Endothelial cell of umbilical vein (primary cell): ENCODE measurements around the gene TSPAN17. TPM values are rescaled to one million over a fixed set of nuclear protein-coding genes. Genes with fewer than 3 reads are reported as not detected.

Source experiments
- BruUV-seq: library from RNA; stranded (reverse); fragments of 400-500 nt; replicated peaks from 2 replicates; lab custom pipeline; 2021; lab: Mats Ljungman, UMichigan
- CTCF ChIA-PET: fragments of 300-600, 350-600 bp; sonication (Branson Sonifier 250); formaldehyde crosslinking; loops from one replicate; lab custom pipeline; 2021; ENCODE audit warnings: antibody characterized with exemption, inconsistent platforms; lab: Charles Lee
- POLR2A ChIA-PET: fragments of 300-600, 350-600 bp; sonication (Branson Sonifier 250); formaldehyde crosslinking; loops from one replicate; lab custom pipeline; 2021; ENCODE audit warnings: antibody characterized with exemption, inconsistent platforms; lab: Charles Lee
- DNase-seq: peaks from one replicate; pipeline ENCODE4 v3.0.0-alpha.2; 2011; ENCODE audit warnings: low read depth, low spot score
- FAIRE-seq: peaks from 2 replicates; lab custom pipeline; 2011; peaks lifted over from hg19 to GRCh38; lab: Jason Lieb, UNC
- H2AFZ ChIP-seq: 2 replicates; pipeline ENCODE4 v1.6.0; 2012; ENCODE audit warnings: low read depth, low read length, control low read depth, inconsistent platforms
- H3K27ac ChIP-seq: 2 replicates; pipeline ENCODE4 v1.5.1; 2011; ENCODE audit warnings: low read depth, mild to moderate bottlenecking, control low read depth, low read length, moderate library complexity; ENCODE audit not compliant: insufficient read depth
- H3K27me3 ChIP-seq, 2 experiments: 2 replicates each; pipeline versions ENCODE4 v1.6.0 to v1.6.1; 2011; ENCODE audit warnings: low read length in 2 of 2, mixed read lengths in 1 of 2; ENCODE audit not compliant: control insufficient read depth in 2 of 2, insufficient read depth in 2 of 2
- H3K36me3 ChIP-seq, 2 experiments: 2 replicates in 1 of 2; 3 replicates in 1 of 2; pipeline ENCODE4 v1.5.1; 2011; ENCODE audit warnings: low read length in 2 of 2, mild to moderate bottlenecking in 1 of 2, moderate library complexity in 1 of 2; ENCODE audit not compliant: control insufficient read depth in 2 of 2, insufficient read depth in 2 of 2; ENCODE audit errors: extremely low read depth in 1 of 2
- H3K4me1 ChIP-seq: 3 replicates; pipeline ENCODE4 v1.5.1; 2011; ENCODE audit warnings: mild to moderate bottlenecking, low read length; ENCODE audit not compliant: control insufficient read depth, insufficient read depth; ENCODE audit errors: extremely low read depth
- H3K4me2 ChIP-seq: 2 replicates; pipeline ENCODE4 v1.6.1; 2011; ENCODE audit warnings: low read length, control low read depth, mixed read lengths; ENCODE audit not compliant: insufficient read depth
- H3K4me3 ChIP-seq, 3 experiments: fragments of 200-600 bp in 1 of 3; sonication (generic), shearing (Covaris generic) in 1 of 3; replicated peaks in 1 of 3; 2 replicates each; pipeline ENCODE4 v1.5.1; 2011 to 2016; ENCODE audit warnings: control low read depth in 3 of 3, low read length in 3 of 3, mild to moderate bottlenecking in 2 of 3, inconsistent platforms in 1 of 3, low read depth in 1 of 3, moderate library complexity in 1 of 3; ENCODE audit not compliant: insufficient read depth in 1 of 3
- H3K79me2 ChIP-seq: 2 replicates; pipeline ENCODE4 v1.6.0; 2012; ENCODE audit warnings: low read length, inconsistent platforms; ENCODE audit not compliant: control insufficient read depth, insufficient read depth
- H3K9ac ChIP-seq: replicated peaks from 2 replicates; pipeline ENCODE3; 2011; ENCODE audit warnings: low read length, control low read depth; ENCODE audit not compliant: insufficient read depth; ENCODE audit errors: extremely low read depth
- H3K9me1 ChIP-seq: replicated peaks from 3 replicates; pipeline ENCODE4 v1.6.0; 2011; ENCODE audit warnings: mild to moderate bottlenecking, low read length; ENCODE audit not compliant: control insufficient read depth, insufficient read depth; ENCODE audit errors: extremely low read depth
- H3K9me3 ChIP-seq: replicated peaks from 2 replicates; pipeline ENCODE4 v1.5.1; 2012; ENCODE audit warnings: low read length, inconsistent platforms; ENCODE audit not compliant: control insufficient read depth, insufficient read depth
- H4K20me1 ChIP-seq: replicated peaks from 2 replicates; pipeline ENCODE3; 2011; ENCODE audit warnings: mild to moderate bottlenecking, low read length; ENCODE audit not compliant: control insufficient read depth, insufficient read depth; ENCODE audit errors: extremely low read depth
- EZH2 ChIP-seq: IDR thresholded peaks from 2 replicates; pipeline ENCODE4 v1.6.1; 2012; ENCODE audit warnings: borderline replicate concordance, low read depth, mild to moderate bottlenecking, moderate library complexity, low read length, inconsistent platforms; ENCODE audit not compliant: severe bottlenecking
- FOS ChIP-seq: IDR thresholded peaks from 2 replicates; pipeline ENCODE4 v1.6.1; 2011; ENCODE audit warnings: mild to moderate bottlenecking, low read length, moderate library complexity, borderline replicate concordance; ENCODE audit not compliant: insufficient read depth
- GATA2 ChIP-seq: IDR thresholded peaks from 2 replicates; pipeline ENCODE4 v1.7.0; 2011; ENCODE audit warnings: low read depth, mild to moderate bottlenecking, moderate library complexity, mixed read lengths, low read length; ENCODE audit not compliant: insufficient read length, insufficient read depth
- JUN ChIP-seq: IDR thresholded peaks from 2 replicates; pipeline ENCODE4 v1.6.1; 2011; ENCODE audit warnings: borderline replicate concordance, low read depth; ENCODE audit not compliant: insufficient read length, insufficient read depth
- MAX ChIP-seq: IDR thresholded peaks from 2 replicates; pipeline ENCODE4 v1.6.1; 2011; ENCODE audit not compliant: insufficient read depth, insufficient read length
- MYC ChIP-seq: IDR thresholded peaks from one replicate; pipeline ENCODE4 v1.6.1; 2011; ENCODE audit warnings: mild to moderate bottlenecking, low read depth, low read length
- POLR2A ChIP-seq: IDR thresholded peaks from 2 replicates; pipeline ENCODE4 v1.6.1; 2012; ENCODE audit warnings: low read depth, mild to moderate bottlenecking, control low read depth, low read length
- POLR2AphosphoS5 ChIP-seq: IDR thresholded peaks from 2 replicates; pipeline ENCODE4 v1.6.1; 2012; ENCODE audit warnings: low read depth, mild to moderate bottlenecking, control low read depth, low read length, moderate library complexity; ENCODE audit not compliant: insufficient read depth
- dilution Hi-C: fragments of 300-500 bp; cut with MboI; formaldehyde crosslinking; loops from one replicate; pipeline ENCODE4 v1.15.0; 2019; ENCODE audit warnings: low sequenced_read_pairs; ENCODE audit not compliant: extremely low pct_ligation_motif_present
- intact Hi-C: fragments of 100-400 bp; cut with micrococcal nuclease; formaldehyde crosslinking; loops from one replicate; pipeline ENCODE4 v1.10.0; 2022
- polyA plus RNA-seq, 4 experiments: library from polyadenylated mRNA; depleted of rRNA in 3 of 4; stranded (reverse) in 3 of 4; unstranded in 1 of 4; fragments of >200 nt; gene quantifications; 2 replicates each; pipeline versions ENCODE4 v1.2.1 to v1.2.3, GENCODE V29; 2011 to 2012; ENCODE audit warnings: missing spikeins in 1 of 4
- total RNA-seq: library from RNA; stranded (reverse); gene quantifications from 2 replicates; pipeline ENCODE4 v1.2.3, GENCODE V29; 2021
- TF ChIP-seq, protein P1 (sequence below), 2 donors: IDR thresholded peaks; 1 replicate in 1 of 2; 2 replicates in 1 of 2; pipeline ENCODE4 v1.5.1; 2011; ENCODE audit warnings: low read length in 2 of 2, mild to moderate bottlenecking in 2 of 2, moderate library complexity in 2 of 2, control low read depth in 1 of 2, inconsistent platforms in 1 of 2, low read depth in 1 of 2; ENCODE audit not compliant: insufficient read depth in 1 of 2; ENCODE audit errors: extremely low read depth in 1 of 2

TSPAN17 gene
- total and polyA plus RNA-seq, 2 donors (not counting 3 experiments of a cell fraction or from before 2014, with no cell fraction given), result 55.9 to 73.3 TPM

GRCh38 chr5:176670449-176670848, 23.2 kb downstream of the TSPAN17 start:
- no peak overlapping the region for H3K4me2 ChIP-seq
- H3K79me2 ChIP-seq, result no peaks in the 10 kb centered on the region
- no peaks in the 10 kb centered on the region for H3K9me1 ChIP-seq
- no peak for FAIRE-seq
- H3K27me3 ChIP-seq, result peaks cover 9 to 20% of the 10 kb centered on the region in 2 experiments
- intact Hi-C loops, result no loop called here
- H3K27ac ChIP-seq, result no peak overlapping the region
- ChIA-PET CTCF (interaction anchor here (1.2 to 3.3 kb wide), 3 partner anchors 10 to 12 kb away, joined by 3 to 41 read pairs (median 5); no protein-coding TSS in a partner anchor), POLR2A (no interaction called here)
- dilution Hi-C loops, result no loop called here
- H3K4me1 ChIP-seq, result no peaks in the 10 kb centered on the region
- BruUV-seq, result no TSS peak
- no peaks in the 10 kb centered on the region for H4K20me1 ChIP-seq
- H2AFZ ChIP-seq, result no peak overlapping the region
- no peak overlapping the region for H3K4me3 ChIP-seq
- no peak for TF ChIP-seq JUN
- no peak for TF ChIP-seq MAX
- H3K9ac ChIP-seq, result no peak overlapping the region
- DNase-seq, result no peak
- H3K9me3 ChIP-seq, result no peaks in the 10 kb centered on the region
- no peaks in the 10 kb centered on the region for H3K36me3 ChIP-seq

GRCh38 chr5:176671399-176671798, 24.1 kb downstream of the TSPAN17 start:
- CTCF ChIA-PET, result interaction anchor here (3.3 kb wide), 1 partner anchor 11 kb away, joined by 41 read pairs; no protein-coding TSS in a partner anchor
- TF ChIP-seq MYC (no peak), EZH2 (no peak), JUN (no peak), FOS (no peak), POLR2AphosphoS5 (no peak), MAX (no peak), POLR2A (no peak), GATA2 (no peak)
- TF ChIP-seq, protein P1, sequence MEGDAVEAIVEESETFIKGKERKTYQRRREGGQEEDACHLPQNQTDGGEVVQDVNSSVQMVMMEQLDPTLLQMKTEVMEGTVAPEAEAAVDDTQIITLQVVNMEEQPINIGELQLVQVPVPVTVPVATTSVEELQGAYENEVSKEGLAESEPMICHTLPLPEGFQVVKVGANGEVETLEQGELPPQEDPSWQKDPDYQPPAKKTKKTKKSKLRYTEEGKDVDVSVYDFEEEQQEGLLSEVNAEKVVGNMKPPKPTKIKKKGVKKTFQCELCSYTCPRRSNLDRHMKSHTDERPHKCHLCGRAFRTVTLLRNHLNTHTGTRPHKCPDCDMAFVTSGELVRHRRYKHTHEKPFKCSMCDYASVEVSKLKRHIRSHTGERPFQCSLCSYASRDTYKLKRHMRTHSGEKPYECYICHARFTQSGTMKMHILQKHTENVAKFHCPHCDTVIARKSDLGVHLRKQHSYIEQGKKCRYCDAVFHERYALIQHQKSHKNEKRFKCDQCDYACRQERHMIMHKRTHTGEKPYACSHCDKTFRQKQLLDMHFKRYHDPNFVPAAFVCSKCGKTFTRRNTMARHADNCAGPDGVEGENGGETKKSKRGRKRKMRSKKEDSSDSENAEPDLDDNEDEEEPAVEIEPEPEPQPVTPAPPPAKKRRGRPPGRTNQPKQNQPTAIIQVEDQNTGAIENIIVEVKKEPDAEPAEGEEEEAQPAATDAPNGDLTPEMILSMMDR (IDR thresholded peaks at IDR 0.05; ENCODE audit: extremely low read depth in 1 of 2, insufficient read depth in 1 of 2, low read depth in 1 of 2, low read length in 2 of 2), result no peak
- dilution Hi-C loops, result no loop called here
- Histone ChIP-seq H3K9me3 (no peaks in the 10 kb centered on the region), H3K4me3 (no peak overlapping the region), H3K27ac (no peak overlapping the region), H3K27me3 (peaks cover 9 to 16% of the 10 kb centered on the region in 2 experiments), H3K79me2 (no peaks in the 10 kb centered on the region), H3K4me1 (no peaks in the 10 kb centered on the region), H4K20me1 (no peaks in the 10 kb centered on the region), H3K4me2 (no peak overlapping the region), H3K9me1 (no peaks in the 10 kb centered on the region), H2AFZ (no peak overlapping the region), H3K36me3 (no peaks in the 10 kb centered on the region), H3K9ac (no peak overlapping the region)
- BruUV-seq, result no TSS peak
- DNase-seq, result no peak
- POLR2A ChIA-PET, result no interaction called here
- intact Hi-C loops, result no loop called here
- no peak for FAIRE-seq
